Left kidney (tissue), 2 donors: ENCODE results near the gene BSN. TPM values are rescaled to one million over a fixed set of nuclear protein-coding genes. Genes with fewer than 3 reads are reported as not detected.

Experiments used
- DNase-seq: peaks from one replicate; pipeline ENCODE4 v3.0.0-alpha.2; 2013
- polyA plus RNA-seq: library from polyadenylated mRNA; unstranded; fragments of 120-200 nt; gene quantifications from one replicate; pipeline ENCODE4 v1.2.1, GENCODE V29; 2013; ENCODE audit not compliant: insufficient read length

The BSN gene
- polyA plus RNA-seq, 1 donor: 1.7 TPM

GRCh38 chr3:49714728-49715550 is 160.7 kb downstream of the BSN start:
- DNase-seq: no peak

DNA sequence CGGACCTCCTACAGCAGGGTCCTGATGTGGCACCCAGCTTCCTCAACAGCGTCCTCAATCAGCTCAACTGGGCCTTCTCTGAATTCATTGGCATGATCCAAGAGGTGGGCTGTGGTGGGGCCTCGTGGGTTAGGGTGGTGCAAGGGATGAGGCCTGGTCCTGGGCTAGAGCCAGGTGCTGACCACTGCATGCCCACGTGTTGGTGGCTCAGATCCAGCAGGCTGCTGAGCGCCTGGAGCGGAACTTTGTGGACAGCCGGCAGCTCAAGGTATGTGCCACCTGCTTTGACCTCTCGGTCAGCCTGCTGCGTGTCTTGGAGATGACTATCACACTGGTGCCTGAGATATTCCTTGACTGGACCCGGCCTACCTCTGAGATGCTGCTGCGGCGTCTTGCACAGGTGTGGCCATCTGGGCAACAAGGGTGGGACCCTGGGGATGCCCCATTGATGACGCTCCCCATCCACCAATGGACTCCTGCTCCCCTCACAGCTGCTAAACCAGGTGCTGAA is 161.4 kb downstream of the BSN start:
- no peak for DNase-seq

DNA sequence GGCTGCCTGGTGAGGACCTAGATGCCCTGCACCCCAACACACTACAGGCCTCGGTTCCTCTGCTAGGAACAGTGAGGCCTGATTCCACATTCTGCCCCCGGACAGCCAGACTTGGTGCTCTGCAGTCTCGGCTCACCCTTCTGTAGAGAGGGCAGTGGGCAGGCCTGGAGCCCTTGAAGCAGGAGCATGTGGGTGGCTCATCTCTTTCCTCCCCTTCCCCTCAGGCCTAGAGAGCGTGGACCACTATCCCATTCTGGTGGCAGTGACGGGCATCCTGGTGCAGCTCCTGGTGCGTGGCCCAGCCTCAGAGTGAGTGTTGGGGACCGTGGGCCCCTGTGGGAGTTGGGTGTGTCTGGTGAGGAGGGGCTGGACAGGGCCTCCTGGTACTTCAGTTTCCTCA is 161.9 kb downstream of the BSN start:
- no peak for DNase-seq

DNA sequence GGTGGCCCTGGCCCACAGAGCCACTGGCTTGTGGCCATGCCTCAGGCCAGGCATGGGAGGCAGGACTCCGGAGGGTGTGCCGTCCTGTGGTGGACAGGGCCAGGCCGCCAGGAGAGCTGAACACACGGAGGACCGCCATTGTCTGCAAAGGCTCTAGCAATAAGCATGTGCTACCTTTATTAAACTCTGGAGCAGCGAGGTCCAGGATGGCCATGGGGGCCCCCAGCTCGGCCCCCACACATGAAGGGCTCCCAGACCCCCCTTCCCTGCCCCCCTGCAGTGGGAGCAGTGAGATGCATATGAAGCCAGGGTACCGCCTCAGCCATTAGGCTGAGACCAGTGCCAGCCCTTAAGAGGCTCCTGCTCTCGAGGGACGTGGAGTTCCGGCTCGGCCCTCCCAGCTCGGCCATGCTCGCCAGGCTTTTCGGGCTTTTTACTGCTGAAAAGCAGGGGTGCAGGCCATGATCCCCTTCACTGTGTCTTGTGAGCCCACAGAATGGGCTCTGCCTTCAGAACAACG is 162.5 kb downstream of the BSN start:
- no peak for DNase-seq

DNA sequence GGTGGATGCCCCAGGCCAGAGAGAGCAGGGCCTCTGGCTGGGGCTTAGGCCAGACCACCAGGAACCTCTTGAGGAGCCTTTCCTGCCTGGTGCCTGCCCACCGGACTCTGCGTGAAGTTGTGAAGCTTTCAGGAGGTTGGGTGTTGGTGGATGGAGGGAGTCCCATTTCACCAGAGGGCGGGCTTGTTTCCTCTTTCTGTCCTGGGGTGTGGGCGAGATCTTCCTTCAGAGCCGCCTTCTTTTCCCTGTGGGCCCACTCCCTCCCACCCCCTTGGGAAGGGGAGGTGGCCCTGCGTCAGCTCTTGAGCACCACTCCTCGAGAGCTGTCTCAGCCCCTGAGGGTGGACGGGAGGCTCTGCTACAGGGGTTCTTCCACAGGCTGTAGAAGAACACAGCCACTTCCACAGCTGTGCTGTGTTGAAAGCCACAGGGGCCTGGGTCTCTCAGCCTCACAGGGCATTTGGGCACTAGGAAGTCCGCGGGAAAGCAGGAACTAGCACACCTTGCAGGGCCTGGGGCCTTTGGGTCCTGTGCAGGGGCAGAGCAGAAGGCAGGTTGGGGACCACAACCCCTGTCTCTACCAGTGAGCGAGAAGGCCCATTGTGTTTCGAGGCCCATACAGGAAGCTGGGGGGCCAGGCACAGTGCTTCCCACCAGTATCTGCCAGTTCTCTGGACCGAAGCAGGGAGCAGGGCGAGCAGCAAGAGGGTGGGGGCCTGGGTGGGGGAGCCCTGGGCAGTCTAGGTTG is 163.1 kb downstream of the BSN start:
- DNase-seq: no peak

DNA sequence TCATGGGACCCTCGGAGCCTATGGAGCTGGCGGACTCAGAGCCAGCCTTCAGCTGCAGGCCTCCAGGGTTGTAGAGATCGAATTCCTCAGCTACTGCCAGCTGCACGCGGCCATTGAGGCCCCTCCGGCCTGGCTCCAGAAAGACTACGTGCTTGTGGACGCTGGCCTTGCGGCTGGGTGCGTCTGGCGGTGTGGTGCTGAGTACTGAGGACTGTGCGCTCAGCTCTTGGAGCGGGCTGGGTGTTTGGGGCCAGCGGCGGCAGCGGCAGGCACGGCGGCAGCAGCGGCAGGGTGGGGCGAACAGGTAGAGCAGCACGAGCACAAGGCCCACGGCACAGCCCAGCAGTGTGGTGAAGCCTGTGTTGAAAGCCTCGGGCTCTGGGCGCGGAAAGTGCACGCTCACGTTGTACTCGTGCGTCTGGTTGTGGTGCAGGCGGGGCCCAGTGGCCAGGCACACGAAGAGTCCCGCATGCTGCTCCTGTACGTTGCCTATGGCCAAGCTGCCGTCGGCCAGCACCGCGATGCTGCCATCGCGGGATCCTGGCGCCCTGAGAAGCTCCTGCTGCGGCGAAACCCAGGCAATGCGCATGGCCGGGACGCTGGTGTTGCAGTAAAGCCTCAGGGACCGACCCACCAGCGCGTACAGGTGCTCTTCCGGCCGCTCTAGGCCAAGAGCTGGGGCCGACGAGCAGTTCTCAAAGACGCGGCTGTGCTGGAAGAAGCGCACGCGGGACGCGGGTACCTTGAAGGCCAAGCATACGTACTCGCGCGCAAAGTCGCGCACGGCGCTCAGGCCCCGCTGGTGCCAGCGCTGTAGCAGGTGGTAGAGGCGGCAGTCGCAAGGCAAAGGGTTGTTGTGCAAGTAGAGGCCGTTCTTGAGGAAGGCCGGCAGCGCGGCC is 163.9 kb downstream of the BSN start:
- peak; percentile 6 for DNase-seq

GRCh38 chr3:49718858-49719213 is 164.6 kb downstream of the BSN start:
- DNase-seq: peak; percentile 8

GRCh38 chr3:49719214-49719884 is 165.1 kb downstream of the BSN start, which contains the start of gene AMIGO3:
AMIGO3 (minus strand) TSS chr3:49719684; CDS start chr3:49719465, 219 bp downstream.
- DNase-seq: peak; percentile 91

Other genes with a start within 250 kb of the BSN start
- 81.0 TPM for gene USP4, start 214.4 kb upstream of the BSN start, polyA plus RNA-seq
- 84.1 TPM for gene GPX1, start 196.1 kb upstream of the BSN start, polyA plus RNA-seq
- gene RHOA, start 142.5 kb upstream of the BSN start, polyA plus RNA-seq: 511 TPM
- gene TCTA, start 142.1 kb upstream of the BSN start, polyA plus RNA-seq: 31.7 TPM
- gene AMT, start 132.0 kb upstream of the BSN start, polyA plus RNA-seq: 41.2 TPM
- gene NICN1, start 125.2 kb upstream of the BSN start, polyA plus RNA-seq: 22.1 TPM
- gene DAG1, start 84.2 kb upstream of the BSN start, polyA plus RNA-seq: 104 TPM
- gene APEH, start 119.9 kb downstream of the BSN start, polyA plus RNA-seq: 140 TPM
- gene MST1, start 135.0 kb downstream of the BSN start, polyA plus RNA-seq: 133 TPM
- 35.0 TPM for gene RNF123, start 135.1 kb downstream of the BSN start, polyA plus RNA-seq
- 2.6 TPM for gene AMIGO3, start 165.2 kb downstream of the BSN start, polyA plus RNA-seq
- gene GMPPB, start 169.5 kb downstream of the BSN start, polyA plus RNA-seq: 14.1 TPM
- 50.9 TPM for gene IP6K1, start 232.1 kb downstream of the BSN start, polyA plus RNA-seq
- gene CDHR4, start 245.4 kb downstream of the BSN start, polyA plus RNA-seq: 0.28 TPM
- gene INKA1, start 248.8 kb downstream of the BSN start, polyA plus RNA-seq: 8.6 TPM